Loucy (cell line): Measurements from ENCODE around the gene PAN3.

Experiments
- H2AFZ ChIP-seq: fragments of 200-600 bp; sonication (generic); 2 replicates; pipeline ENCODE4 v1.6.0; 2016; ENCODE audit warnings: antibody characterized with exemption, mild to moderate bottlenecking, low read length, moderate library complexity
- H3F3A ChIP-seq: fragments of 200-600 bp; 2 replicates; pipeline ENCODE4 v1.6.0; 2016; ENCODE audit warnings: antibody characterized with exemption, low read depth, mild to moderate bottlenecking
- H3K27me3 ChIP-seq: fragments of 200-600 bp; sonication (generic); 2 replicates; pipeline ENCODE4 v1.6.1; 2014; ENCODE audit warnings: low read length, mild to moderate bottlenecking; ENCODE audit not compliant: insufficient read depth, poor library complexity, severe bottlenecking
- H3K36me3 ChIP-seq: fragments of 200-600 bp; sonication (generic); 2 replicates; pipeline ENCODE4 v1.6.1; 2016; ENCODE audit warnings: low read length; ENCODE audit not compliant: insufficient read depth
- H3K4me1 ChIP-seq: fragments of 200-600 bp; sonication (generic); 2 replicates; pipeline ENCODE4 v1.5.1; 2014; ENCODE audit warnings: low read length, mild to moderate bottlenecking; ENCODE audit not compliant: insufficient read depth, poor library complexity, severe bottlenecking
- H3K4me2 ChIP-seq: fragments of 200-600 bp; sonication (generic); 2 replicates; pipeline ENCODE4 v1.6.0; 2014; ENCODE audit warnings: antibody characterized with exemption, low read length, low read depth, mild to moderate bottlenecking; ENCODE audit not compliant: poor library complexity, severe bottlenecking
- H3K4me3 ChIP-seq: fragments of 200-600 bp; sonication (generic); 2 replicates; pipeline ENCODE4 v1.5.1; 2014; ENCODE audit warnings: low read length, mild to moderate bottlenecking, mixed read lengths; ENCODE audit not compliant: poor library complexity, severe bottlenecking
- H3K79me2 ChIP-seq: fragments of 200-600 bp; sonication (generic); 2 replicates; pipeline ENCODE4 v1.6.1; 2014; ENCODE audit warnings: low read length; ENCODE audit not compliant: insufficient read depth
- H3K9ac ChIP-seq: fragments of 200-600 bp; sonication (generic); 2 replicates; pipeline ENCODE4 v1.6.0; 2014; ENCODE audit warnings: mild to moderate bottlenecking, low read depth, low read length, moderate library complexity; ENCODE audit not compliant: poor library complexity, severe bottlenecking
- H3K9me2 ChIP-seq: fragments of 200-600 bp; sonication (generic); replicated peaks from 2 replicates; pipeline ENCODE4 v1.6.1; 2016; ENCODE audit warnings: low read depth, low read length, mixed read lengths
- H3K9me3 ChIP-seq: fragments of 200-600 bp; sonication (generic); 2 replicates; pipeline ENCODE4 v1.6.1; 2014; ENCODE audit warnings: mild to moderate bottlenecking, antibody characterized with exemption, low read length, low read depth; ENCODE audit not compliant: insufficient read depth
- H4K20me1 ChIP-seq: fragments of 200-600 bp; sonication (generic); 2 replicates; pipeline ENCODE4 v1.6.0; 2014; ENCODE audit warnings: antibody characterized with exemption, low read length, mild to moderate bottlenecking; ENCODE audit not compliant: insufficient read depth, poor library complexity, severe bottlenecking
- EZH2phosphoT487 ChIP-seq: fragments of 200-600 bp; IDR thresholded peaks from 2 replicates; pipeline ENCODE4 v1.6.1; 2018; ENCODE audit warnings: antibody characterized with exemption, mild to moderate bottlenecking, moderate library complexity, borderline replicate concordance
- TF ChIP-seq, protein P1 (sequence below): fragments of 200-600 bp; sonication (generic); conservative IDR thresholded peaks from 2 replicates; pipeline ENCODE4 v1.5.1; 2014; ENCODE audit warnings: mild to moderate bottlenecking, antibody characterized with exemption, low read length

PAN3 gene

DNA sequence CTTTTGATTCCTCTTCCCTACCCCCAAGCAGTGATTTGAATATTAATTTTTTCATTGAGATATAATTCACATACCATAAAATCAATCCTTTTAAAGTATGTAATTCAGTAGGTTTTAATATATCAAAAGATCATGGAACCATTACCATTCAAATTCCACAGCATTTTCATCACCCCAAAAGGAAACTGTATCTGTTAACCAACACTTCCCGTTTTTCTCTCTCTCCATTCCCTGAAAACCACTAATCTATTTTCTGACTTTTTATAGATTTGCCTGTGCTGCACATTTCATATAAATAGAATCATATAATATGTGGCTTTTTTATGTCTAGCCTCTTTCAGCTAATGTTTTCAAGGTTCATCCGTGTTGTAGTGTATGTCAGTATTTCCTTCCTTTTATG is 107.1 kb downstream of the PAN3 start:
- H3F3A ChIP-seq: no peaks in the 10 kb centered on the region
- H2AFZ ChIP-seq: no peak overlapping the region
- peaks cover 24% of the 10 kb centered on the region; the same call in 1 of the 2 replicates for H3K36me3 ChIP-seq
- H3K4me2 ChIP-seq: no peak overlapping the region
- H3K9ac ChIP-seq: no peak overlapping the region
- no peaks in the 10 kb centered on the region for H3K4me1 ChIP-seq
- H3K27me3 ChIP-seq: no peaks in the 10 kb centered on the region
- no peak overlapping the region for H3K4me3 ChIP-seq
- no peaks in the 10 kb centered on the region for H4K20me1 ChIP-seq
- no peaks in the 10 kb centered on the region for H3K9me3 ChIP-seq
- H3K9me2 ChIP-seq: no peaks in the 10 kb centered on the region
- peaks cover 12% of the 10 kb centered on the region for H3K79me2 ChIP-seq
- TF ChIP-seq, protein P1, sequence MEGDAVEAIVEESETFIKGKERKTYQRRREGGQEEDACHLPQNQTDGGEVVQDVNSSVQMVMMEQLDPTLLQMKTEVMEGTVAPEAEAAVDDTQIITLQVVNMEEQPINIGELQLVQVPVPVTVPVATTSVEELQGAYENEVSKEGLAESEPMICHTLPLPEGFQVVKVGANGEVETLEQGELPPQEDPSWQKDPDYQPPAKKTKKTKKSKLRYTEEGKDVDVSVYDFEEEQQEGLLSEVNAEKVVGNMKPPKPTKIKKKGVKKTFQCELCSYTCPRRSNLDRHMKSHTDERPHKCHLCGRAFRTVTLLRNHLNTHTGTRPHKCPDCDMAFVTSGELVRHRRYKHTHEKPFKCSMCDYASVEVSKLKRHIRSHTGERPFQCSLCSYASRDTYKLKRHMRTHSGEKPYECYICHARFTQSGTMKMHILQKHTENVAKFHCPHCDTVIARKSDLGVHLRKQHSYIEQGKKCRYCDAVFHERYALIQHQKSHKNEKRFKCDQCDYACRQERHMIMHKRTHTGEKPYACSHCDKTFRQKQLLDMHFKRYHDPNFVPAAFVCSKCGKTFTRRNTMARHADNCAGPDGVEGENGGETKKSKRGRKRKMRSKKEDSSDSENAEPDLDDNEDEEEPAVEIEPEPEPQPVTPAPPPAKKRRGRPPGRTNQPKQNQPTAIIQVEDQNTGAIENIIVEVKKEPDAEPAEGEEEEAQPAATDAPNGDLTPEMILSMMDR: no peak
- no peak for TF ChIP-seq EZH2phosphoT487

DNA sequence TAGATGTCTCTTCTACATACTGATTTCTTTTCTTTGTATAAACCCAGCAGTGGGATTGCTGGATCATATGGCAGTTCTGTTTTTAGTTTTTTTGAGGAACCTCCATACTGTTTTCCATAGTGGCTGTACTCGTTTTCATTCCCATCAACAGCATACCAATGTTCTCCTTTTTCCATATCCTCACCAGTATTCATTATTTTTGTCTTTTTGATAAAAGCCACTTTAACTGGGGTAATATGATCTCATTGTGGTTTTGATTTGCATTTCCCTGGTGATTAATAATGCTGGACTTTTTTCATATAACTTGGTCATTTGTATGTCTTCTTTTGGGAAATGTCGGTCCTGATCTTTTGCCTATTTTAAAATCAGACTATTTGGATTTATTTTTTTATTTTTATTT is 108.5 kb downstream of the PAN3 start:
- Histone ChIP-seq H3K27me3 (no peaks in the 10 kb centered on the region), H3K9ac (no peak overlapping the region), H3K4me1 (no peaks in the 10 kb centered on the region), H3K4me2 (no peak overlapping the region), H3F3A (no peaks in the 10 kb centered on the region), H3K36me3 (peaks cover 19% of the 10 kb centered on the region; the same call in 1 of the 2 replicates), H4K20me1 (no peaks in the 10 kb centered on the region), H3K9me2 (no peaks in the 10 kb centered on the region), H3K79me2 (peaks cover 18% of the 10 kb centered on the region), H3K9me3 (no peaks in the 10 kb centered on the region), H3K4me3 (no peak overlapping the region), H2AFZ (no peak overlapping the region)
- no peak for TF ChIP-seq EZH2phosphoT487
- TF ChIP-seq, protein P1: no peak

DNA sequence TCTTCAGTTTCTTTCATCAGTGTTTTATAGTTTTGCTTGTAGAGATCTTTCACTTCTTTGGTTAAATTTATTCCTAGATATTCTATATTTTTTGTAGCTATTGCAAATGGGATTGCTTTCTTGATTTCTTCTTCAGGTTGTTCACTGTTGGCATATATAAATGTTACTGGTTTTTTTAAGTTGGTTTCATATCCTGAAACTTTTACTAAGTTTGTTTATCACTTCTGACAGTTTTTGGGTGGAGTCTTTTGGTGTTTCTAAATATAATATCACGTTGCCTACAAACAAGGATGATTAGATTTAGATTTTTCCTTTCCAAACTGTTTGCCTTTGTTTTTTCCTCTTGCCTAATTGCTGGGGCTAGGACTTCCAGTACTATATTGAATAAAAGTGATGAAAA is 109.7 kb downstream of the PAN3 start:
- Histone ChIP-seq H3K36me3 (peaks cover 18% of the 10 kb centered on the region; the same call in 1 of the 2 replicates), H3K79me2 (peaks cover 20% of the 10 kb centered on the region), H3K9me3 (no peaks in the 10 kb centered on the region), H4K20me1 (no peaks in the 10 kb centered on the region), H3K4me3 (no peak overlapping the region), H3K4me2 (no peak overlapping the region), H3F3A (no peaks in the 10 kb centered on the region), H3K9ac (no peak overlapping the region), H2AFZ (no peak overlapping the region), H3K4me1 (no peaks in the 10 kb centered on the region), H3K9me2 (no peaks in the 10 kb centered on the region), H3K27me3 (no peaks in the 10 kb centered on the region)
- TF ChIP-seq EZH2phosphoT487: no peak
- TF ChIP-seq, protein P1: no peak
